Mammary epithelial cell (primary cell): ENCODE measurements around the gene NAPSA.

Experiments used
- EZH2 ChIP-seq: IDR thresholded peaks from 2 replicates; pipeline ENCODE4 v1.6.1; 2012; ENCODE audit warnings: low read length, inconsistent platforms, borderline replicate concordance
- TF ChIP-seq, protein P1 (sequence below), 2 donors: IDR thresholded peaks in 1 of 2; conservative IDR thresholded peaks in 1 of 2; 2 replicates each; pipeline ENCODE4 v1.5.1; 2011 to 2012; ENCODE audit warnings: inconsistent platforms in 2 of 2, low read length in 2 of 2, mild to moderate bottlenecking in 2 of 2, control low read depth in 1 of 2, low read depth in 1 of 2; ENCODE audit not compliant: insufficient read depth in 1 of 2; ENCODE audit errors: extremely low read depth in 1 of 2

DNA sequence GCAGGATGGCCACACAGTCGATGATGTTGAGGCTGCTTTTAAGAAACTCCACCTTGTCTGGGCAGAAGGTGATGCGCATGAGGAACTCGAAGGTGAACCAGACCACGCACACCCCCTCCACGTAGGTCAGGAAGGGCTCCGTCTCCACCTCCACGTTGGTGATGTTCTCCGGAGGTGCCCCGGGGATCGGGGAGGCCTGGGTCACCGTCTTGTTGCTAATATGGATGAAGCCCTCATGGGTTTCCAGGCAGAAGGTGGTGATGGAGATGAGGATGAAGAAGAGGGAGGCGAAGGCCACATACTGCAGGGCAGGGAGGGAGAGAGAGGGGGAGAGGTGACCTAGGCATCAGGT, 41.7 kb downstream of the NAPSA start:
- TF ChIP-seq, protein P1, sequence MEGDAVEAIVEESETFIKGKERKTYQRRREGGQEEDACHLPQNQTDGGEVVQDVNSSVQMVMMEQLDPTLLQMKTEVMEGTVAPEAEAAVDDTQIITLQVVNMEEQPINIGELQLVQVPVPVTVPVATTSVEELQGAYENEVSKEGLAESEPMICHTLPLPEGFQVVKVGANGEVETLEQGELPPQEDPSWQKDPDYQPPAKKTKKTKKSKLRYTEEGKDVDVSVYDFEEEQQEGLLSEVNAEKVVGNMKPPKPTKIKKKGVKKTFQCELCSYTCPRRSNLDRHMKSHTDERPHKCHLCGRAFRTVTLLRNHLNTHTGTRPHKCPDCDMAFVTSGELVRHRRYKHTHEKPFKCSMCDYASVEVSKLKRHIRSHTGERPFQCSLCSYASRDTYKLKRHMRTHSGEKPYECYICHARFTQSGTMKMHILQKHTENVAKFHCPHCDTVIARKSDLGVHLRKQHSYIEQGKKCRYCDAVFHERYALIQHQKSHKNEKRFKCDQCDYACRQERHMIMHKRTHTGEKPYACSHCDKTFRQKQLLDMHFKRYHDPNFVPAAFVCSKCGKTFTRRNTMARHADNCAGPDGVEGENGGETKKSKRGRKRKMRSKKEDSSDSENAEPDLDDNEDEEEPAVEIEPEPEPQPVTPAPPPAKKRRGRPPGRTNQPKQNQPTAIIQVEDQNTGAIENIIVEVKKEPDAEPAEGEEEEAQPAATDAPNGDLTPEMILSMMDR (conservative IDR thresholded peaks at IDR 0.05 in 1 of 2, IDR thresholded peaks at IDR 0.05 in 1 of 2; ENCODE audit: extremely low read depth in 1 of 2, insufficient read depth in 1 of 2, low read depth in 1 of 2, low read length in 2 of 2), result no peak
- TF ChIP-seq EZH2, result no peak
